Measurements from ENCODE around the gene HDAC4. TPM values are rescaled to one million over a fixed set of nuclear protein-coding genes. Genes with fewer than 3 reads are reported as not detected.

Gene HDAC4
- total and polyA plus RNA-seq, 2 experiments from 2014 or later, result 8.1 to 41.8 TPM

DNA sequence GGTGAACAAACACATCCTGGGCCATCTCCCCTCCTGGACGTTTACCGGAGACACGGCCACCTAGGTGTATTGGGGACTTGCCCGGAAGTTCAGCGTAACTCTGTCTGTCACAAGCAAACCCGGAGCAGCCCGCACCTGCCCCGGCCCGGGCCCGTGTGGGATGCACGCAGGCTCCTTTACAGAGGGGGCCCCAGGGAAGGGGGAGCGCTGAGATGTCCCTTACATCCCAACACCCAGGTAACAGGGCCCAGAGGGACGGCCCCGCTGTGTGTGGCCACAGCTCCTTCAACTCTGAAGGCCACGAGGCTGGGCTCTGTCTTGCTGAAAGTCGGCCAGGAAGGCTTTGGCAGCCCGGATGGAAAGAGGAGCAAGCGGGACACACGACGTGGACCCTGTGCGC lies 340.1 kb downstream of the HDAC4 start:
- Mint-ChIP-seq H3K27me3 (ENCODE audit: insufficient read depth, low read depth, poor library complexity) (peaks cover 7% of the 10 kb centered on the region), H3K27ac (no peak overlapping the region), H3K4me1 (no peaks in the 10 kb centered on the region; the same call in 1 of the 3 replicates), H3K4me3 (no peak overlapping the region), H3K9me3 (no peaks in the 10 kb centered on the region), H3K36me3 (ENCODE audit: low read depth) (peaks cover under 1% of the 10 kb centered on the region; the same call in 1 of the 3 replicates)
- no peak for ATAC-seq
- Histone ChIP-seq H3K4me2 (no peak overlapping the region), H3K27ac (ENCODE audit: low read depth) (no peak overlapping the region), H3K27me3 (ENCODE audit: insufficient read depth) (no peaks in the 10 kb centered on the region), H3K9me2 (ENCODE audit: insufficient read depth) (no peaks in the 10 kb centered on the region), H3K4me3 (no peak overlapping the region), H4K20me1 (replicated peaks; ENCODE audit: insufficient read depth) (no peaks in the 10 kb centered on the region; the same call in 1 of the 2 replicates), H3K36me3 (ENCODE audit: insufficient read depth) (no peaks in the 10 kb centered on the region), H2AFZ (no peak overlapping the region), H3K4me1 (ENCODE audit: insufficient read depth) (no peaks in the 10 kb centered on the region), H3K79me2 (replicated peaks; ENCODE audit: insufficient read depth) (no peaks in the 10 kb centered on the region), H3F3A (replicated peaks; ENCODE audit: low read depth) (no peaks in the 10 kb centered on the region)
- no peak for DNase-seq (ENCODE audit: low spot score)
- no peak for TF ChIP-seq EZH2 (IDR thresholded peaks at IDR 0.05; ENCODE audit: low read depth, unreplicated experiment)
- TF ChIP-seq NANOG (IDR thresholded peaks at IDR 0.05; ENCODE audit: borderline replicate concordance), result no peak
- no peak for TF ChIP-seq EZH2phosphoT487 (IDR thresholded peaks at IDR 0.05; ENCODE audit: unreplicated experiment)
- no peak for TF ChIP-seq CREB1 (CRISPR knock-in tag; IDR thresholded peaks at IDR 0.05; ENCODE audit: low read depth)
- TF ChIP-seq, protein P1, sequence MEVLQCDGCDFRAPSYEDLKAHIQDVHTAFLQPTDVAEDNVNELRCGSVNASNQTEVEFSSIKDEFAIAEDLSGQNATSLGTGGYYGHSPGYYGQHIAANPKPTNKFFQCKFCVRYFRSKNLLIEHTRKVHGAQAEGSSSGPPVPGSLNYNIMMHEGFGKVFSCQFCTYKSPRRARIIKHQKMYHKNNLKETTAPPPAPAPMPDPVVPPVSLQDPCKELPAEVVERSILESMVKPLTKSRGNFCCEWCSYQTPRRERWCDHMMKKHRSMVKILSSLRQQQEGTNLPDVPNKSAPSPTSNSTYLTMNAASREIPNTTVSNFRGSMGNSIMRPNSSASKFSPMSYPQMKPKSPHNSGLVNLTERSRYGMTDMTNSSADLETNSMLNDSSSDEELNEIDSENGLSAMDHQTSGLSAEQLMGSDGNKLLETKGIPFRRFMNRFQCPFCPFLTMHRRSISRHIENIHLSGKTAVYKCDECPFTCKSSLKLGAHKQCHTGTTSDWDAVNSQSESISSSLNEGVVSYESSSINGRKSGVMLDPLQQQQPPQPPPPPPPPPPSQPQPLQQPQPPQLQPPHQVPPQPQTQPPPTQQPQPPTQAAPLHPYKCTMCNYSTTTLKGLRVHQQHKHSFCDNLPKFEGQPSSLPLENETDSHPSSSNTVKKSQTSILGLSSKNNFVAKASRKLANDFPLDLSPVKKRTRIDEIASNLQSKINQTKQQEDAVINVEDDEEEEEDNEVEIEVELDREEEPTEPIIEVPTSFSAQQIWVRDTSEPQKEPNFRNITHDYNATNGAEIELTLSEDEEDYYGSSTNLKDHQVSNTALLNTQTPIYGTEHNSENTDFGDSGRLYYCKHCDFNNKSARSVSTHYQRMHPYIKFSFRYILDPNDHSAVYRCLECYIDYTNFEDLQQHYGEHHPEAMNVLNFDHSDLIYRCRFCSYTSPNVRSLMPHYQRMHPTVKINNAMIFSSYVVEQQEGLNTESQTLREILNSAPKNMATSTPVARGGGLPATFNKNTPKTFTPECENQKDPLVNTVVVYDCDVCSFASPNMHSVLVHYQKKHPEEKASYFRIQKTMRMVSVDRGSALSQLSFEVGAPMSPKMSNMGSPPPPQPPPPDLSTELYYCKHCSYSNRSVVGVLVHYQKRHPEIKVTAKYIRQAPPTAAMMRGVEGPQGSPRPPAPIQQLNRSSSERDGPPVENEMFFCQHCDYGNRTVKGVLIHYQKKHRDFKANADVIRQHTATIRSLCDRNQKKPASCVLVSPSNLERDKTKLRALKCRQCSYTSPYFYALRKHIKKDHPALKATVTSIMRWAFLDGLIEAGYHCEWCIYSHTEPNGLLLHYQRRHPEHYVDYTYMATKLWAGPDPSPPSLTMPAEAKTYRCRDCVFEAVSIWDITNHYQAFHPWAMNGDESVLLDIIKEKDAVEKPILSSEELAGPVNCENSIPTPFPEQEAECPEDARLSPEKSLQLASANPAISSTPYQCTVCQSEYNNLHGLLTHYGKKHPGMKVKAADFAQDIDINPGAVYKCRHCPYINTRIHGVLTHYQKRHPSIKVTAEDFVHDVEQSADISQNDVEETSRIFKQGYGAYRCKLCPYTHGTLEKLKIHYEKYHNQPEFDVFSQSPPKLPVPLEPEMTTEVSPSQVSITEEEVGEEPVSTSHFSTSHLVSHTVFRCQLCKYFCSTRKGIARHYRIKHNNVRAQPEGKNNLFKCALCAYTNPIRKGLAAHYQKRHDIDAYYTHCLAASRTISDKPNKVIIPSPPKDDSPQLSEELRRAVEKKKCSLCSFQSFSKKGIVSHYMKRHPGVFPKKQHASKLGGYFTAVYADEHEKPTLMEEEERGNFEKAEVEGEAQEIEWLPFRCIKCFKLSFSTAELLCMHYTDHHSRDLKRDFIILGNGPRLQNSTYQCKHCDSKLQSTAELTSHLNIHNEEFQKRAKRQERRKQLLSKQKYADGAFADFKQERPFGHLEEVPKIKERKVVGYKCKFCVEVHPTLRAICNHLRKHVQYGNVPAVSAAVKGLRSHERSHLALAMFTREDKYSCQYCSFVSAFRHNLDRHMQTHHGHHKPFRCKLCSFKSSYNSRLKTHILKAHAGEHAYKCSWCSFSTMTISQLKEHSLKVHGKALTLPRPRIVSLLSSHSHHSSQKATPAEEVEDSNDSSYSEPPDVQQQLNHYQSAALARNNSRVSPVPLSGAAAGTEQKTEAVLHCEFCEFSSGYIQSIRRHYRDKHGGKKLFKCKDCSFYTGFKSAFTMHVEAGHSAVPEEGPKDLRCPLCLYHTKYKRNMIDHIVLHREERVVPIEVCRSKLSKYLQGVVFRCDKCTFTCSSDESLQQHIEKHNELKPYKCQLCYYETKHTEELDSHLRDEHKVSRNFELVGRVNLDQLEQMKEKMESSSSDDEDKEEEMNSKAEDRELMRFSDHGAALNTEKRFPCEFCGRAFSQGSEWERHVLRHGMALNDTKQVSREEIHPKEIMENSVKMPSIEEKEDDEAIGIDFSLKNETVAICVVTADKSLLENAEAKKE (CRISPR knock-in tag; IDR thresholded peaks at IDR 0.05), result no peak
- TF ChIP-seq JUNB (IDR thresholded peaks at IDR 0.05; ENCODE audit: unreplicated experiment), result no peak
- TF ChIP-seq, protein P2, sequence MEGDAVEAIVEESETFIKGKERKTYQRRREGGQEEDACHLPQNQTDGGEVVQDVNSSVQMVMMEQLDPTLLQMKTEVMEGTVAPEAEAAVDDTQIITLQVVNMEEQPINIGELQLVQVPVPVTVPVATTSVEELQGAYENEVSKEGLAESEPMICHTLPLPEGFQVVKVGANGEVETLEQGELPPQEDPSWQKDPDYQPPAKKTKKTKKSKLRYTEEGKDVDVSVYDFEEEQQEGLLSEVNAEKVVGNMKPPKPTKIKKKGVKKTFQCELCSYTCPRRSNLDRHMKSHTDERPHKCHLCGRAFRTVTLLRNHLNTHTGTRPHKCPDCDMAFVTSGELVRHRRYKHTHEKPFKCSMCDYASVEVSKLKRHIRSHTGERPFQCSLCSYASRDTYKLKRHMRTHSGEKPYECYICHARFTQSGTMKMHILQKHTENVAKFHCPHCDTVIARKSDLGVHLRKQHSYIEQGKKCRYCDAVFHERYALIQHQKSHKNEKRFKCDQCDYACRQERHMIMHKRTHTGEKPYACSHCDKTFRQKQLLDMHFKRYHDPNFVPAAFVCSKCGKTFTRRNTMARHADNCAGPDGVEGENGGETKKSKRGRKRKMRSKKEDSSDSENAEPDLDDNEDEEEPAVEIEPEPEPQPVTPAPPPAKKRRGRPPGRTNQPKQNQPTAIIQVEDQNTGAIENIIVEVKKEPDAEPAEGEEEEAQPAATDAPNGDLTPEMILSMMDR (conservative IDR thresholded peaks at IDR 0.05; ENCODE audit: low read depth in 2 of 2), result no peak
- TF ChIP-seq ZNF331 (CRISPR knock-in tag; IDR thresholded peaks at IDR 0.05; ENCODE audit: low read depth), result no peak
- TF ChIP-seq STAT1 (IDR thresholded peaks at IDR 0.05; ENCODE audit: unreplicated experiment), result no peak

All from GM23338 (cell line).